ENCODE results near the gene PSTPIP1.

PSTPIP1 gene

GRCh38 chr15:77032052-77032646, 37.2 kb downstream of the PSTPIP1 start:
- no peak for DNase-seq

- DNase-seq: no peak
Observed at GRCh38 chr15:77032647-77033416, 37.9 kb downstream of the PSTPIP1 start.

- no peak for DNase-seq
Observed at GRCh38 chr15:77033417-77033728, 38.4 kb downstream of the PSTPIP1 start.

- DNase-seq: no peak
Observed at GRCh38 chr15:77033729-77034671, 39.1 kb downstream of the PSTPIP1 start.

- DNase-seq: peak; percentile 7
Observed at GRCh38 chr15:77034695-77035489, 40.0 kb downstream of the PSTPIP1 start.

GRCh38 chr15:77035584-77035983, 40.7 kb downstream of the PSTPIP1 start:
- no peak for DNase-seq

- no peak for DNase-seq
Observed at GRCh38 chr15:77035999-77036471, 41.1 kb downstream of the PSTPIP1 start.

GRCh38 chr15:77036537-77037387, 41.8 kb downstream of the PSTPIP1 start:
- DNase-seq: no peak

GRCh38 chr15:77037388-77038209, 42.7 kb downstream of the PSTPIP1 start:
- no peak for DNase-seq

- DNase-seq: no peak
Observed at GRCh38 chr15:77038312-77039216, 43.6 kb downstream of the PSTPIP1 start.

- DNase-seq: no peak
Observed at GRCh38 chr15:77039217-77039533, 44.2 kb downstream of the PSTPIP1 start.

GRCh38 chr15:77039848-77040247, 44.9 kb downstream of the PSTPIP1 start:
- DNase-seq: no peak

GRCh38 chr15:77040673-77041072, 45.7 kb downstream of the PSTPIP1 start:
- no peak for DNase-seq

- DNase-seq: no peak
Observed at GRCh38 chr15:77042245-77042919, 47.5 kb downstream of the PSTPIP1 start.

- DNase-seq: no peak
Observed at GRCh38 chr15:77042955-77043920, 48.3 kb downstream of the PSTPIP1 start.

- DNase-seq: no peak
Observed at GRCh38 chr15:77044228-77045042, 49.5 kb downstream of the PSTPIP1 start.

- no peak for DNase-seq
Observed at GRCh38 chr15:77045985-77046384, 51.1 kb downstream of the PSTPIP1 start.
